Small intestine (tissue), 7 donors: ENCODE results near the gene GPR132. TPM values are rescaled to one million over a fixed set of nuclear protein-coding genes. Genes with fewer than 3 reads are reported as not detected.

Source experiments
- DNase-seq, 2 donors: peaks; one replicate each; pipeline versions ENCODE4 v3.0.0 to v3.0.0-alpha.2; 2013
- FAIRE-seq: peaks from 2 replicates; lab custom pipeline; 2012; peaks lifted over from hg19 to GRCh38; lab: Jason Lieb, UNC
- H3K27ac ChIP-seq, 3 donors: one replicate each; pipeline ENCODE4 v1.5.1; 2013; ENCODE audit warnings: low read length in 2 of 3, mild to moderate bottlenecking in 2 of 3, control low read depth in 1 of 3, inconsistent platforms in 1 of 3, low read depth in 1 of 3, moderate library complexity in 1 of 3
- H3K27me3 ChIP-seq, 3 donors: one replicate each; pipeline ENCODE4 v1.6.1; 2013; ENCODE audit warnings: low read length in 3 of 3, inconsistent platforms in 1 of 3; ENCODE audit not compliant: control insufficient read depth in 3 of 3, insufficient read depth in 3 of 3
- H3K36me3 ChIP-seq, 3 donors: one replicate each; pipeline ENCODE4 v1.6.1; 2013; ENCODE audit warnings: low read length in 3 of 3, inconsistent platforms in 1 of 3, low read depth in 1 of 3, mild to moderate bottlenecking in 1 of 3, moderate library complexity in 1 of 3; ENCODE audit not compliant: control insufficient read depth in 3 of 3, insufficient read depth in 2 of 3
- H3K4me1 ChIP-seq, 3 donors: one replicate each; pipeline ENCODE4 v1.6.1; 2013; ENCODE audit warnings: low read length in 2 of 3, inconsistent platforms in 1 of 3, low read depth in 1 of 3, mild to moderate bottlenecking in 1 of 3, moderate library complexity in 1 of 3; ENCODE audit not compliant: control insufficient read depth in 3 of 3, insufficient read depth in 2 of 3
- H3K4me3 ChIP-seq, 3 donors: one replicate each; pipeline ENCODE4 v1.5.1; 2013; ENCODE audit warnings: low read length in 3 of 3, control low read depth in 1 of 3, inconsistent platforms in 1 of 3, low read depth in 1 of 3, mild to moderate bottlenecking in 1 of 3, moderate library complexity in 1 of 3
- H3K9me3 ChIP-seq, 2 donors: one replicate each; pipeline ENCODE4 v1.6.1; 2013; ENCODE audit warnings: low read depth in 1 of 2, low read length in 1 of 2; ENCODE audit not compliant: control insufficient read depth in 2 of 2, insufficient read depth in 1 of 2
- WGBS, 3 donors: extraction: QIAGEN DNeasy Blood & Tissue Kit; methylation state at CpG; one replicate each; pipeline ENCODE4 v1.1.7; 2013; 5-methylcytosine and 5-hydroxymethylcytosine counted together
- polyA plus RNA-seq, 4 donors: library from polyadenylated mRNA; stranded (reverse) in 3 of 4; unstranded in 1 of 4; fragments of 200-250 nt in 3 of 4; fragments of 120-200 nt in 1 of 4; gene quantifications; one replicate each; pipeline versions ENCODE4 v1.2.1 to v1.2.3, GENCODE V29; 2013
- donor health status: healthy with polysubstance abuse.
- donor health status: control.
- donor health status: control.
- donor health status: Bipolar disorder and iron deficiency.
- donor health status: healthy.

GPR132 gene
- polyA plus RNA-seq, 4 donors, result 0.81 to 1.4 (median 1.1) TPM; not detected in 1

GRCh38 chr14:105015905-105016304 is 49.3 kb downstream of the GPR132 start:
- Histone ChIP-seq H3K4me1 (peaks cover 0 to 13% (median 0%) of the 10 kb centered on the region in 3 donors), H3K4me3 (no peak overlapping the region), H3K36me3 (peaks cover 0 to 46% (median 3%) of the 10 kb centered on the region in 3 donors), H3K27me3 (no peaks in the 10 kb centered on the region), H3K27ac (no peak overlapping the region), H3K9me3 (no peaks in the 10 kb centered on the region)
- WGBS, 3 donors, result 60 to 79% (median 63%) methylated on average over 6 of the region's 6 CpGs
- DNase-seq (peak in 1 of 2 donors; percentile 25), FAIRE-seq (no peak)

- H3K4me3 ChIP-seq, result no peak overlapping the region
- H3K27ac ChIP-seq, result no peak overlapping the region
- no peaks in the 10 kb centered on the region for H3K27me3 ChIP-seq
- no peaks in the 10 kb centered on the region for H3K9me3 ChIP-seq
- H3K4me1 ChIP-seq, result peaks cover 0 to 13% (median 0%) of the 10 kb centered on the region in 3 donors
- FAIRE-seq (no peak), DNase-seq (no peak)
- 72 to 83% (median 75%) methylated on average over 9 of the region's 9 CpGs for WGBS, 3 donors
- peaks cover 0 to 51% (median 5%) of the 10 kb centered on the region in 3 donors for H3K36me3 ChIP-seq
These were observed 50.0 kb downstream of the GPR132 start for GRCh38 chr14:105015242-105015641.

- Histone ChIP-seq H3K9me3 (no peaks in the 10 kb centered on the region), H3K27me3 (no peaks in the 10 kb centered on the region), H3K4me3 (no peak overlapping the region), H3K4me1 (peaks cover 0 to 9% (median 0%) of the 10 kb centered on the region in 3 donors), H3K36me3 (peaks cover 2 to 57% (median 5%) of the 10 kb centered on the region in 3 donors), H3K27ac (no peak overlapping the region)
- no peak for DNase-seq
- WGBS, 3 donors, result 52 to 61% (median 58%) methylated on average over 4 of the region's 4 CpGs
- FAIRE-seq, result no peak
These were observed 50.6 kb downstream of the GPR132 start for GRCh38 chr14:105014631-105015030.

GRCh38 chr14:105014032-105014431 is 51.2 kb downstream of the GPR132 start:
- Histone ChIP-seq H3K9me3 (no peaks in the 10 kb centered on the region), H3K27me3 (no peaks in the 10 kb centered on the region), H3K4me3 (no peak overlapping the region), H3K36me3 (peaks cover 2 to 60% (median 5%) of the 10 kb centered on the region in 3 donors), H3K27ac (no peak overlapping the region), H3K4me1 (peaks cover 0 to 3% (median 0%) of the 10 kb centered on the region in 3 donors)
- FAIRE-seq, result no peak
- WGBS, 3 donors, result 74 to 95% (median 87%) methylated on average over 9 of the region's 9 CpGs
- DNase-seq, result no peak

- WGBS, 3 donors, result 60 to 66% (median 64%) methylated on average over 8 of the region's 8 CpGs
- FAIRE-seq, result no peak
These were observed 52.0 kb downstream of the GPR132 start for GRCh38 chr14:105013150-105013785.

GRCh38 chr14:105012171-105012985 is 52.9 kb downstream of the GPR132 start:
- peak in 1 of 2 donors; percentile 24 for DNase-seq
- Histone ChIP-seq H3K4me3 (no peak overlapping the region), H3K4me1 (no peaks in the 10 kb centered on the region), H3K27ac (no peak overlapping the region), H3K27me3 (no peaks in the 10 kb centered on the region), H3K36me3 (peaks cover 2 to 64% (median 5%) of the 10 kb centered on the region in 3 donors), H3K9me3 (no peaks in the 10 kb centered on the region)
- WGBS, 3 donors, result 58 to 69% (median 68%) methylated on average over 22 to 23 of the region's 23 CpGs
- no peak for FAIRE-seq

More at GRCh38 chr14:105013150-105013785, 52.0 kb downstream of the GPR132 start:
- no peaks in the 10 kb centered on the region for H3K27me3 ChIP-seq
- no peaks in the 10 kb centered on the region for H3K4me1 ChIP-seq
- no peak overlapping the region for H3K27ac ChIP-seq
- peaks cover 2 to 56% (median 5%) of the 10 kb centered on the region in 3 donors for H3K36me3 ChIP-seq
- H3K9me3 ChIP-seq, result no peaks in the 10 kb centered on the region
- no peak overlapping the region for H3K4me3 ChIP-seq
- no peak for DNase-seq

GRCh38 chr14:105011312-105011990 is 53.8 kb downstream of the GPR132 start:
- Histone ChIP-seq H3K9me3 (no peaks in the 10 kb centered on the region), H3K4me3 (no peak overlapping the region), H3K4me1 (no peaks in the 10 kb centered on the region), H3K27me3 (no peaks in the 10 kb centered on the region), H3K36me3 (peaks cover 2 to 71% (median 5%) of the 10 kb centered on the region in 3 donors), H3K27ac (no peak overlapping the region)
- no peak for FAIRE-seq
- 79 to 84% (median 82%) methylated on average over 29 of the region's 29 CpGs for WGBS, 3 donors
- DNase-seq, result no peak

- H3K27me3 ChIP-seq, result no peaks in the 10 kb centered on the region
- no peaks in the 10 kb centered on the region for H3K9me3 ChIP-seq
- no peaks in the 10 kb centered on the region for H3K4me1 ChIP-seq
- no peak overlapping the region for H3K27ac ChIP-seq
- no peak overlapping the region for H3K4me3 ChIP-seq
- WGBS, 3 donors, result 74 to 86% (median 83%) methylated on average over 17 of the region's 17 CpGs
- peaks cover 2 to 69% (median 5%) of the 10 kb centered on the region in 3 donors for H3K36me3 ChIP-seq
- FAIRE-seq (no peak), DNase-seq (no peak)
These were observed 54.3 kb downstream of the GPR132 start for GRCh38 chr14:105010891-105011291.
